PFSK-1 (cell line): ENCODE results near the gene FBN1.

Experiments used
- FOXP2 ChIP-seq: optimal IDR thresholded peaks from 2 replicates; pipeline ENCODE3; 2011; ENCODE audit warnings: borderline replicate concordance, control low read depth, inconsistent platforms; ENCODE audit not compliant: insufficient read depth; ENCODE audit errors: extremely low read length, extremely low read depth
- POLR2AphosphoS5 ChIP-seq: IDR thresholded peaks from 2 replicates; pipeline ENCODE4 v1.6.1; 2012; ENCODE audit warnings: low read depth, mild to moderate bottlenecking, control low read depth, low read length, moderate library complexity
- REST ChIP-seq, 2 experiments: IDR thresholded peaks; 2 replicates each; pipeline versions ENCODE4 v1.6.1 to v1.8.0; 2011 to 2012; ENCODE audit warnings: low read depth in 2 of 2, low read length in 2 of 2, control low read depth in 1 of 2, inconsistent platforms in 1 of 2, mild to moderate bottlenecking in 1 of 2, moderate library complexity in 1 of 2; ENCODE audit not compliant: insufficient read depth in 1 of 2
- SIN3A ChIP-seq: IDR thresholded peaks from 2 replicates; pipeline ENCODE4 v1.6.1; 2012; ENCODE audit warnings: mild to moderate bottlenecking, low read length, moderate library complexity, borderline replicate concordance; ENCODE audit not compliant: insufficient read depth
- TAF1 ChIP-seq: IDR thresholded peaks from 2 replicates; pipeline ENCODE4 v1.6.1; 2012; ENCODE audit warnings: low read length, control low read depth, borderline replicate concordance; ENCODE audit not compliant: insufficient read depth

FBN1 gene

GRCh38 chr15:48657950-48658591 is 12.6 kb upstream of the FBN1 start:
- TF ChIP-seq TAF1 = no peak

GRCh38 chr15:48654801-48655200 is 9.3 kb upstream of the FBN1 start:
- no peak for TF ChIP-seq SIN3A
- TF ChIP-seq TAF1 = no peak
- no peak for TF ChIP-seq FOXP2
- TF ChIP-seq POLR2AphosphoS5 = no peak
- TF ChIP-seq REST (IDR thresholded peaks at IDR 0.05; ENCODE audit: insufficient read depth in 1 of 2, low read depth in 2 of 2, low read length in 2 of 2) = no peak

GRCh38 chr15:48653913-48654670 is 8.6 kb upstream of the FBN1 start:
- TF ChIP-seq SIN3A (no peak), FOXP2 (no peak), POLR2AphosphoS5 (no peak), REST (IDR thresholded peaks at IDR 0.05; ENCODE audit: insufficient read depth in 1 of 2, low read depth in 2 of 2, low read length in 2 of 2) (no peak), TAF1 (no peak)

GRCh38 chr15:48653216-48653615 is 7.7 kb upstream of the FBN1 start:
- TF ChIP-seq POLR2AphosphoS5 (no peak), FOXP2 (no peak), SIN3A (no peak), TAF1 (no peak), REST (IDR thresholded peaks at IDR 0.05; ENCODE audit: insufficient read depth in 1 of 2, low read depth in 2 of 2, low read length in 2 of 2) (no peak)

- TF ChIP-seq FOXP2 (no peak), REST (IDR thresholded peaks at IDR 0.05; ENCODE audit: insufficient read depth in 1 of 2, low read depth in 2 of 2, low read length in 2 of 2) (no peak), TAF1 (no peak), POLR2AphosphoS5 (no peak), SIN3A (no peak)
Measured at GRCh38 chr15:48652510-48653076, 7.1 kb upstream of the FBN1 start.
